H1 (cell line): Measurements from ENCODE around the gene DCAF4. TPM values are rescaled to one million over a fixed set of nuclear protein-coding genes. Genes with fewer than 3 reads are reported as not detected.

Experiments used
- CTCF ChIA-PET: fragments of 300-600 bp; sonication (Branson Sonifier 250); formaldehyde crosslinking; loops from one replicate; lab custom pipeline; 2021; ENCODE audit not compliant: partially characterized antibody; lab: Charles Lee
- POLR2A ChIA-PET: fragments of 300-600 bp; sonication (Branson Sonifier 250); formaldehyde crosslinking; loops from one replicate; lab custom pipeline; 2021; ENCODE audit warnings: inconsistent platforms; ENCODE audit not compliant: partially characterized antibody; lab: Charles Lee
- DNase-seq, 2 experiments: peaks; one replicate each; pipeline versions ENCODE4 v3.0.0 to v3.0.0-alpha.2; 2010 to 2022; ENCODE audit warnings: low spot score in 2 of 2, low read depth in 1 of 2, mixed read lengths in 1 of 2
- FAIRE-seq: peaks from 2 replicates; lab custom pipeline; 2011; peaks lifted over from hg19 to GRCh38; lab: Jason Lieb, UNC
- H2AFZ ChIP-seq: 2 replicates; pipeline ENCODE4 v1.8.1; 2012; ENCODE audit warnings: low read length, inconsistent platforms
- H2AK5ac ChIP-seq: 2 replicates; pipeline ENCODE4 v1.6.1; 2013; ENCODE audit warnings: low read depth, low read length
- H2BK120ac ChIP-seq: replicated peaks from 2 replicates; pipeline ENCODE3; 2013; ENCODE audit warnings: low read depth, low read length, inconsistent platforms
- H2BK12ac ChIP-seq: 2 replicates; pipeline ENCODE4 v1.6.1; 2013; ENCODE audit warnings: low read depth, low read length
- H2BK15ac ChIP-seq: 2 replicates; pipeline ENCODE4 v1.6.1; 2013; ENCODE audit warnings: low read length
- H2BK20ac ChIP-seq: 2 replicates; pipeline ENCODE4 v1.6.1; 2013; ENCODE audit warnings: low read length
- H2BK5ac ChIP-seq: 2 replicates; pipeline ENCODE4 v1.6.1; 2013; ENCODE audit warnings: low read depth, low read length
- H3K14ac ChIP-seq: 2 replicates; pipeline ENCODE4 v1.6.1; 2013; ENCODE audit warnings: inconsistent platforms; ENCODE audit not compliant: insufficient read length
- H3K18ac ChIP-seq: 2 replicates; pipeline ENCODE4 v1.6.1; 2013; ENCODE audit warnings: low read length; ENCODE audit errors: extremely low read depth
- H3K23ac ChIP-seq: 2 replicates; pipeline ENCODE4 v1.6.1; 2013; ENCODE audit warnings: inconsistent platforms; ENCODE audit not compliant: insufficient read length
- H3K23me2 ChIP-seq: 2 replicates; pipeline ENCODE4 v1.6.1; 2013; ENCODE audit warnings: low read depth, low read length
- H3K27ac ChIP-seq: 2 replicates; pipeline ENCODE4 v1.6.1; 2011; ENCODE audit warnings: low read depth, low read length, inconsistent platforms
- H3K27me3 ChIP-seq, 4 experiments: replicated peaks in 1 of 4; 1 replicate in 1 of 4; 2 replicates in 3 of 4; pipeline versions ENCODE4 v1.6.1 to v1.8.1; 2011 to 2013; ENCODE audit warnings: low read length in 3 of 4, mild to moderate bottlenecking in 3 of 4, inconsistent platforms in 2 of 4, mixed read lengths in 2 of 4, moderate library complexity in 1 of 4; ENCODE audit not compliant: control insufficient read depth in 3 of 4, insufficient read depth in 3 of 4; ENCODE audit errors: extremely low read depth in 1 of 4
- H3K36me3 ChIP-seq, 4 experiments: 2 replicates each; pipeline versions ENCODE4 v1.6.1 to v1.8.1; 2011 to 2013; ENCODE audit warnings: mild to moderate bottlenecking in 4 of 4, low read length in 3 of 4, moderate library complexity in 2 of 4, control low read depth in 1 of 4, inconsistent platforms in 1 of 4; ENCODE audit not compliant: insufficient read depth in 4 of 4, control insufficient read depth in 2 of 4
- H3K4ac ChIP-seq: replicated peaks from 2 replicates; pipeline ENCODE3; 2013; ENCODE audit warnings: low read length, low read depth, mixed read lengths, inconsistent platforms; ENCODE audit not compliant: insufficient read length
- H3K4me1 ChIP-seq, 4 experiments: replicated peaks in 1 of 4; 1 replicate in 1 of 4; 2 replicates in 3 of 4; pipeline versions ENCODE4 v1.6.1 to v1.8.1; 2011 to 2013; ENCODE audit warnings: low read length in 3 of 4, inconsistent platforms in 2 of 4, mixed read lengths in 1 of 4; ENCODE audit not compliant: insufficient read depth in 4 of 4, control insufficient read depth in 3 of 4
- H3K4me2 ChIP-seq, 2 experiments: 2 replicates each; pipeline versions ENCODE4 v1.6.1 to v1.8.1; 2011 to 2013; ENCODE audit warnings: low read depth in 2 of 2, low read length in 2 of 2, control low read depth in 1 of 2, inconsistent platforms in 1 of 2, mild to moderate bottlenecking in 1 of 2; ENCODE audit not compliant: insufficient read depth in 1 of 2
- H3K4me3 ChIP-seq, 4 experiments: fragments of 200-600, 300-600 bp in 1 of 4; sonication (generic), shearing (Covaris generic), sonication (Bioruptor Twin) in 1 of 4; 2 replicates each; pipeline versions ENCODE4 v1.5.1 to v1.8.1; 2011 to 2016; ENCODE audit warnings: low read length in 4 of 4, low read depth in 3 of 4, control low read depth in 2 of 4, inconsistent platforms in 2 of 4, mild to moderate bottlenecking in 2 of 4, mixed read lengths in 1 of 4, moderate library complexity in 1 of 4; ENCODE audit not compliant: insufficient read depth in 2 of 4; ENCODE audit errors: extremely low read depth in 1 of 4
- H3K56ac ChIP-seq: replicated peaks from 2 replicates; pipeline ENCODE3; 2013; ENCODE audit warnings: low read depth, mild to moderate bottlenecking, mixed read lengths, low read length, inconsistent platforms; ENCODE audit not compliant: insufficient read length
- H3K79me1 ChIP-seq: 2 replicates; pipeline ENCODE4 v1.6.1; 2013; ENCODE audit warnings: low read depth, low read length, control low read depth
- H3K79me2 ChIP-seq, 2 experiments: 2 replicates each; pipeline versions ENCODE4 v1.6.1 to v1.8.1; 2012 to 2013; ENCODE audit warnings: low read length in 2 of 2, mild to moderate bottlenecking in 2 of 2, inconsistent platforms in 1 of 2; ENCODE audit not compliant: insufficient read depth in 2 of 2, control insufficient read depth in 1 of 2
- H3K9ac ChIP-seq, 4 experiments: replicated peaks in 1 of 4; 1 replicate in 1 of 4; 2 replicates in 3 of 4; pipeline versions ENCODE4 v1.6.1 to v1.8.1; 2011 to 2013; ENCODE audit warnings: low read depth in 3 of 4, low read length in 3 of 4, control low read depth in 2 of 4, mild to moderate bottlenecking in 2 of 4, moderate library complexity in 2 of 4, inconsistent platforms in 1 of 4; ENCODE audit errors: extremely low read depth in 1 of 4
- H3K9me3 ChIP-seq, 2 experiments: 2 replicates each; pipeline versions ENCODE4 v1.6.1 to v1.8.1; 2012 to 2013; ENCODE audit warnings: mild to moderate bottlenecking in 2 of 2, moderate library complexity in 2 of 2, control low read depth in 1 of 2, inconsistent platforms in 1 of 2, low read depth in 1 of 2, low read length in 1 of 2, mixed read lengths in 1 of 2; ENCODE audit not compliant: insufficient read depth in 2 of 2
- H4K20me1 ChIP-seq, 2 experiments: replicated peaks in 1 of 2; 2 replicates each; pipeline versions ENCODE3 to v1.8.1; 2011 to 2013; ENCODE audit warnings: inconsistent platforms in 2 of 2, low read length in 2 of 2, mild to moderate bottlenecking in 1 of 2; ENCODE audit not compliant: insufficient read depth in 2 of 2, control insufficient read depth in 1 of 2
- H4K5ac ChIP-seq: 2 replicates; pipeline ENCODE4 v1.6.1; 2013; ENCODE audit warnings: low read length, low read depth, mixed read lengths, inconsistent platforms; ENCODE audit not compliant: insufficient read length
- H4K8ac ChIP-seq: 2 replicates; pipeline ENCODE4 v1.8.0; 2013; ENCODE audit warnings: mild to moderate bottlenecking, moderate library complexity, low read length, inconsistent platforms; ENCODE audit not compliant: insufficient read depth; ENCODE audit errors: extremely low read depth
- H4K91ac ChIP-seq: replicated peaks from 2 replicates; pipeline ENCODE3; 2013; ENCODE audit warnings: low read length, mixed read lengths, inconsistent platforms; ENCODE audit not compliant: insufficient read length
- CHD2 ChIP-seq: IDR thresholded peaks from 2 replicates; pipeline ENCODE4 v1.6.1; 2012; ENCODE audit warnings: low read length, improper control_type of control experiment
- KDM1A ChIP-seq: fragments of 200-600, 300-600 bp; sonication (generic); IDR thresholded peaks from 2 replicates; pipeline ENCODE4 v1.7.1; 2016; ENCODE audit warnings: mild to moderate bottlenecking, low read length, borderline replicate concordance
- SP1 ChIP-seq: IDR thresholded peaks from 2 replicates; pipeline ENCODE4 v1.6.1; 2011; ENCODE audit warnings: low read depth, low read length
- WGBS, 2 experiments: shearing (Covaris generic) in 1 of 2; methylation state at CpG; one replicate each; pipeline versions ENCODE4 v1.1.6 to v1.1.7; 2013 to 2015; ENCODE audit warnings: low lambda C conversion rate in 2 of 2, mixed read lengths in 2 of 2, inconsistent platforms in 1 of 2, low coverage in 1 of 2, missing lambda C conversion rate in 1 of 2; ENCODE audit not compliant: insufficient replicate concordance in 2 of 2, insufficient coverage in 1 of 2, insufficient read length in 1 of 2; ENCODE audit errors: extremely low coverage in 1 of 2, missing lambda C conversion rate in 1 of 2; 5-methylcytosine and 5-hydroxymethylcytosine counted together
- polyA plus RNA-seq, 7 experiments: library from polyadenylated mRNA; depleted of rRNA in 3 of 7; stranded (reverse) in 5 of 7; unstranded in 2 of 7; fragments of >200 nt in 5 of 7; fragments of 200-250 nt in 2 of 7; gene quantifications; 1 replicate in 5 of 7; 2 replicates in 1 of 7; 4 replicates in 1 of 7; pipeline versions ENCODE4 v1.2.1 to v1.2.3, GENCODE V29; 2011 to 2013; ENCODE audit warnings: missing spikeins in 2 of 7, mixed read lengths in 2 of 7
- total RNA-seq: library from RNA; stranded (reverse); fragmentation: NEBNext Ultra II Directional; extraction: Animal tissue kit (Norgen Biotek cat#: 25700); gene quantifications from 2 replicates; pipeline ENCODE4 v1.2.1, GENCODE V29; 2021

Gene DCAF4
- total and polyA plus RNA-seq, 2 of the 8 experiments (the other 6 are each of a cell fraction or from before 2014, with no cell fraction given): 17.0 to 21.1 TPM

GRCh38 chr14:72928872-72929271, 2.6 kb downstream of the DCAF4 start:
- Histone ChIP-seq H2BK5ac (no peak overlapping the region; the same call in 1 of the 2 replicates), H3K27ac (no peak overlapping the region), H3K27me3 (peaks cover 0 to 10% (median 8%) of the 10 kb centered on the region in 4 experiments; a peak in 5 of 7 replicates), H3K4ac (no peak overlapping the region), H4K91ac (no peak overlapping the region), H2AFZ (no peak overlapping the region), H3K9ac (no peak overlapping the region), H3K79me1 (peaks cover 3% of the 10 kb centered on the region; the same call in 1 of the 2 replicates), H3K4me3 (no peak overlapping the region), H3K4me2 (no peak overlapping the region; a peak in 1 of 4 replicates), H4K8ac (no peak overlapping the region), H4K20me1 (no peaks in the 10 kb centered on the region), H3K56ac (no peak overlapping the region), H3K23me2 (peaks cover 11% of the 10 kb centered on the region), H2BK20ac (no peak overlapping the region), H3K36me3 (no peaks in the 10 kb centered on the region; a peak in 1 of 8 replicates), H3K14ac (no peak overlapping the region), H2AK5ac (no peak overlapping the region), H2BK120ac (no peak overlapping the region), H3K9me3 (no peaks in the 10 kb centered on the region), H4K5ac (no peak overlapping the region), H3K4me1 (peaks cover 0 to 3% (median 2%) of the 10 kb centered on the region in 4 experiments; a peak in 5 of 7 replicates), H2BK15ac (no peak overlapping the region), H3K79me2 (peaks cover 0 to 14% of the 10 kb centered on the region in 2 experiments; a peak in 2 of 4 replicates)
- 93% methylated on average over 11 of the region's 21 CpGs; no CpG with 5 or more reads in 1 of the 2 experiments for WGBS, 2 experiments
- ChIA-PET POLR2A (interaction anchor here (0.6 kb wide), 1 partner anchor 749 kb away, joined by 3 read pairs; no protein-coding TSS in a partner anchor), CTCF (interaction anchor here (2.0 kb wide), 1 partner anchor 20 kb away, joined by 16 read pairs; no protein-coding TSS in a partner anchor)
- DNase-seq: no peak
- no peak for FAIRE-seq
- no peak for TF ChIP-seq KDM1A
- TF ChIP-seq CHD2: no peak
- no peak for TF ChIP-seq SP1
- TF ChIP-seq, all 59 proteins: peak for 0
- no peak overlapping the region for H3K18ac ChIP-seq
- no peak overlapping the region for H2BK12ac ChIP-seq
- H3K23ac ChIP-seq: no peak overlapping the region
